HG02678 (cell line): Measurements from ENCODE around the gene NDUFC1.
"Not testable (repeated sequence)": the region's sequence is repeated elsewhere in the genome, so short reads cannot be mapped to it uniquely, and the experiment has no call there.

Source experiments
- ATAC-seq: cut with Tn5 transposase; IDR thresholded peaks from one replicate; pipeline ENCODE4 v1.9.1; 2021; ENCODE audit warnings: mild to moderate bottlenecking, moderate library complexity; ENCODE audit not compliant: unreplicated experiment

NDUFC1 gene

DNA sequence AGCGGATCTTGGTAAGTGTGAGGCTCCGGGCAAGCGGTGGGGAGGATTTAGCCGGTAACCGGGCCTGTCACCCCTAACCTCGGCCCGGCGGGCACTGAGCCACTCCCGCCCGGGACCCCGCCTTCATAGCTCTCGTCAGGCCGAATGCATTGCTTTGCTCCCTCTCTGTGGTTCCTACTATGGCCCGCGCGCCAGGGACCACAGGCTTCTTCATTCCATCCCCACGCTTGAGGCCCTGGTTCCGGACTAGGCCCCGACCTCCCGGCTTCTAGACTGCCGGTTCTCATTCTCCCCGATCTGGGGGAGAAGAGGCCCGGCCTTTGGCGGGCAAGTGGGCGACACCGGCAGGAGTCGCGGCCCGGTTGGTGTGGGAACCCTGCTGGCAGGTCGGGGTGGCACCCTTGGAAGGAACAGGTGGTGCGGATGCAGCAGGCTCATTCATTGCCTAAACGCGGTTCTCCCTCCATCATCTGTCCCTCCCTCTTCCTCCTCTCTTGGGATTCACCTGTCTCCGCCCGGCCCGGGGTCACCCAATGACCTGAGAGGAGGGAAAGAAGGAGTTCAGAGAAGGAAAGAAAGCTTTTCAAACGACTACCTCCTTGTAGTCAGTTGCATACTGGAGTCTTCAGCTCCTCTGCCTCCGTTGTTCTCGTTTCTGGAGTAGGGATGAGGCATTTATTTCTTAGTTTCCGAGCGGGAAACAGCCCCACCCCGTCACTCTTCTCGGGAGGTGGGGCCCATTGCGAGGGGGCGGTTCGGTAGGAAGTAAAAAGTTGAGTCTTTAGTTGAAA, at the start of gene NDUFC1:
Gene NDUFC1 (minus strand): TSS at position 657 of the 791 bp plus-strand sequence. CDS start 6,679 bp downstream, outside the sequence.
- ATAC-seq: peak; percentile 35

GRCh38 chr4:139337612-139338011, 35.3 kb upstream of the NDUFC1 start:
- ATAC-seq: no peak

- ATAC-seq: no peak
These were observed 30.8 kb upstream of the NDUFC1 start for GRCh38 chr4:139333046-139333445.

DNA sequence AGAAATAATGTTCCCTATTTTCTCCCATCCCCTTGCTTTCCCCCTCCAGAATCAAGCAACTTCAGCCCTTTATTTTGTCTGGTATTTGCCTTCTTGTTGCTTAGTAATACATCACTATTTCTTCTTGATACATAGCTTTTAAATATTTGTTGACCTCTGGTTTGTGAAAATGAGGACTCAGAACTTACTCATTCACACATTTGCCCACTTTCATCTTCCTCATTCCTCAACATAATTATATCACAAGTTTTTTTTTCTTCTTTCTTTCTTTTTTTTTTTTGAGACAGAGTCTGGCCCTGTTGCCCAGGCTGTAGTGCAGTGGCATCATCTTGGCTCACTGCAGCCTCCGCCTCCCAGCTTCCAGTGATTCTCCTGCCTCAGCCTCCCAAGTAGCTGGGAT, 28.9 kb upstream of the NDUFC1 start:
- no peak for ATAC-seq

DNA sequence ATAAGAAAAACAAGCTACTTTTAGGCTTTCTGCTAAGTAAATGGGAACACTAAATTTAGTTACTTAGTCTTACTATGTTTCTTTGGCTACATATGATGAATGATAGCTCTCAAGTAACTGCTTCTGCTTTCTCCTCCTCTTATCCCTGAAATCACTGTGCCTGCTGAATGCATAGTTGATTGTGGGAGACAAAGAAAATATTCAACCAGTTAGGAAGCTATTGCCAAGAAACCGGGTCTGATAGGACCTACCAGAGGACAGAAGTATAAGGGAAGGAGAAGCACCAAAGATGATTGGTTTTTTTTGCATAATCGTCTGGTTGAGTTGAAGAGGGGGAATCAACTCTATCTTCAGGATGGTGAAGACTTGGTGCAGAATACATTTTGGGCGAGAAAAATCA, 28.0 kb upstream of the NDUFC1 start:
- no peak for ATAC-seq

DNA sequence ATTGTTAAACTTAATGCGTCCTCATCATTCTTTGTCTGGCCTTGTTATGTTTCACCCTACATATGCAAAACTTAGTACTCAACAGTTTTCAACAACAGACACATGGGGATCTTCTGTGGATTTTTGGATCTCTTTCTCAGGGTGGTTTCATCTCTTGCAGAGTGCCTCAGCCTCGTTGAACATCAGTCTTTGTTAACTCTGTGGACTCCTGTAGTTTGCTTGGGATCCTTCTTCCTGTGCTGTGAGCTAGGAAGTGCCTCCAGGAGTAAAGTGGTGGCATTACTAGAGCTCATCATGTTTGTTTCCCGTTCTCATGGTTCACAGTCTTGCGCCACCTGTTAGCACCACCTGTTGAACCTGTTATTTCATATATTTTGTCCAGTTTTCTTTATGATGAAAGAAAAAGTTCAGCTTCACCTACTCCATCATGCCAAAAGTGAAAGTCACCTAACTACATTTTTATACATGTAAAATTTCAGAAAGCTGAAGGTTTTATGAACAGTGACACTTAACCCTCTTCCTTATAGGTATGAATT, 27.5 kb upstream of the NDUFC1 start:
- ATAC-seq: no peak

DNA sequence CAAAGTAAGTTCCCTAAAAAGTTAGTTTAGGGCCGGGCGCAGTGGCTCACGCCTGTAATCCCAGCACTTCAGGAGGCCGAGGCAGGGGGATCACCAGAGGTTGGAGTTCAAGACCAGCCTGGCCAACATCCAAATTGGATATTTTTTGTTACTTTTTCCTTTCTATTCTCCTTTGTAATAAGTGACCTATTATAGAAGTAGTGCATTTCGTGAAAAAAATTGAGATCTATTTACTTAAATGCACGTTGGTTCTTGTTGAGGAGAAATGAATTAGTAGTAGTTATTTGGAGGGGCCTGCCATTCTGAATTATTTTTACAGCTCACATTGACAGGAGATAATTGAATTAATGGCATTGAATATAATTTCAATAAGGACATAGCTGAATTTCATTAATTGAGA, 22.3 kb upstream of the NDUFC1 start:
- no peak for ATAC-seq

DNA sequence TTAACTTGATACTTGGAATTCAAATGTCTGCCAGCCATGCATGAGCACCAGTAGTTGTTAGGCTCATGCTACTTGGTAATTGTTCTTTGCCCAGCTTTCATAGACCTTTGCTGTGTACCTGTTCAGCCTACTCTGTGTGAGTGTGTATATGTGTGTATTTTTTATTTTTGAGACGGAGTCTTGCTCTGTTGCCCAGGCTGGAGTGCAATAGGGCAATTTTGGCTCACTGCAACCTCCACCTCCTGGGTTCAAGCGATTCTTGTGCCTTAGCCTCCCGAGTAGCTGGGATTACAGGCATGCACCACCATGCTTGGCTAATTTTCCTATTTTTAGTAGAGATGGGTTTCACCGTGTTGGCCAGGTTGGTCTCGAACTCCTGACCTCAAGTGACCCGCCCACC, 20.3 kb upstream of the NDUFC1 start:
- ATAC-seq: not testable (repeated sequence)

DNA sequence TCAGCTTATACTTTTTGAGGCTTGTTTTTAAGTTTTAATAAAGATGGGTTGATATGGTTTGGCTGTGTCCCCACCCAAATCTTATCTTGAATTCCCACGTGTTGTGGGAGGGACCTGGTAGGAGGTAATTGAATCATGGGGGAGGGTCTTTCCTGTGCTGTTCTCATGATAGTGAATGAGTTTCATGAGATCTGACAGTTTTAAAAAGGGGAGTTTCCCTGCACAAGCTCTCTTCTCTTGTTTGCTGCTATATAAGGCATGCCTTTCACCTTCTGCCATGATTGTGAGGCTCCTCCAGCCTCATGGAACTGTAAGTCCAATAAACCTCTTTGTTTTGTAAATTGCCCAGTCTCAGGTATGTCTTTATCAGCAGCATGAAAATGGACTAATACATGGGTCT, 19.8 kb upstream of the NDUFC1 start:
- not testable (repeated sequence) for ATAC-seq

GRCh38 chr4:139319571-139319970, 17.3 kb upstream of the NDUFC1 start:
- ATAC-seq: no peak

GRCh38 chr4:139317635-139318034, 15.4 kb upstream of the NDUFC1 start:
- no peak for ATAC-seq

DNA sequence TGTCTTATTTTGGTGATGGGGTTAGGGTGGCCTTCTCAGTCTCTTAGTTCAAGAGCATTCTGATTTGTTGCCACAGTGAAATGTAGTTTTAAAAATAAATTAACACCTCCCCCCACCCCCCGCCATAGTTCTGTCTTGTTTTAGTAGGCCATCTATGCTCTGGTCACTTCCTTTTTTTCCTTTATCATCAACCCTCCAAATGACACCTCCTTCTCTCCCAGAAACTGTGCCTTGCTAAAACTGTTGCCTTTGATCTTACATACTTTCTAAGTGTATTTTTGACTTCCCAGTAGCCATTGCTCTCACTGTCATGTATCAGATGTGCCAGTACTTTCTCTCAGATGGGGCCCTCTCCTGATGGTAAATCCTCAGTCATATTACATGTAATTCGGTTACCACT, 14.5 kb upstream of the NDUFC1 start:
- no peak for ATAC-seq

- ATAC-seq: peak; percentile 72
These were observed 13.0 kb upstream of the NDUFC1 start for GRCh38 chr4:139315221-139315675.

GRCh38 chr4:139314047-139314800, 11.9 kb upstream of the NDUFC1 start:
- ATAC-seq: no peak

DNA sequence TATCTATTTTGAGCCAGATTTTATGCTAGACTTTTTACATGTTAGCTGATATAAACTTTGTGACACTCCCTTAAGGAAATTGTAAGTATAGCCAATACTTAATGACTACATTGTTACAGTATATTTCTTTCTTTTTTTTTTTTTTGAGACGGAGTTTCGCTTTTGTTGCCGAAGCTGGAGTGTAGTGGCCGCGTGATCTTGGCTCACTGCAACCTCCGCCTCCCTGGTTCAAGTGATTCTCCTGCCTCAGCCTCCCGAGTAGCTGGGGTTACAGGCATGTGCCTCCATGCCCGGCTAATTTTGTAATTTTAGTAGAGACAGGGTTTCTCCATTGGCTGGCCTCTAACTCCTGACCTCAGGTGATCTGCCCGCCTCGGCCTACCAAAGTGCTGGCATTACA, 11.1 kb upstream of the NDUFC1 start:
- ATAC-seq: not testable (repeated sequence)

GRCh38 chr4:139312552-139313332, 10.5 kb upstream of the NDUFC1 start:
- no peak for ATAC-seq

DNA sequence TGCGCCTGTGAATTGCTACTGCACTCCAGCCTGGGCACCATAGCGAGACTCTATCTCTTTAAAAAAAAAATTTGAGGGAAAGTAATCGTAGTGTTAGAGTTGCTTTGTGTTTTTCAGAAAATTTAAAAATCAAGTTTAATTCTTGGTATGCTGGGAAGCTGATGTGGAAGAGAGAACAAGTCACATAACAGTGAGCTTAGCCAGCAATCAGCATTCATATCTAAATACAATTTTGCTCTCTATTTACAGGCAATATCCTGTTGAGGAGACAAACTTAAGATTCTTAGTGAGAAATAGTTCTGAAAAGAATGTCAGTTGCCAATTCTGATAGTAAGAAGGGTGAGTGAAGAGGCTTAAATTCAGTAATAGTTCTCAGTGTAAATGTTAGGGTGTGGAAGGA, 9.6 kb upstream of the NDUFC1 start:
- no peak for ATAC-seq

DNA sequence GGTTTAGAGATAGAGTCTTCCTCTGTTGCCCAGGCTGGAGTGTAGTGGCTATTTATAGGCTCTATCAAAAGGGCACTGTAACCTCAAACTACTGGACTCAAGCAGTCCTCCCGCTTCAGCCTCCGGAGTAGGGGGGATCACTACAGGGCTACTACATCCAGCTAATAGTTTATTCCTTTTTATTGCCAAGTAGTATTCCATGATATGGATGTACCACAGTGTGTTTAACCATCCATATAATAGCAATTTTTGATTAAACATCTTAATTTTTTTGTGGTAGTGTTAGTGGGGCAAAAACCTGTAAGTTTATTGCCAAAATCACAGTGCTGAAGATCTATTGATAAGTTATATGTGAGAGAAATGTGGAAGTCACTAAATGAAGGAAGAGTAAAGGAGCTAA, 2.6 kb upstream of the NDUFC1 start:
- ATAC-seq: no peak

DNA sequence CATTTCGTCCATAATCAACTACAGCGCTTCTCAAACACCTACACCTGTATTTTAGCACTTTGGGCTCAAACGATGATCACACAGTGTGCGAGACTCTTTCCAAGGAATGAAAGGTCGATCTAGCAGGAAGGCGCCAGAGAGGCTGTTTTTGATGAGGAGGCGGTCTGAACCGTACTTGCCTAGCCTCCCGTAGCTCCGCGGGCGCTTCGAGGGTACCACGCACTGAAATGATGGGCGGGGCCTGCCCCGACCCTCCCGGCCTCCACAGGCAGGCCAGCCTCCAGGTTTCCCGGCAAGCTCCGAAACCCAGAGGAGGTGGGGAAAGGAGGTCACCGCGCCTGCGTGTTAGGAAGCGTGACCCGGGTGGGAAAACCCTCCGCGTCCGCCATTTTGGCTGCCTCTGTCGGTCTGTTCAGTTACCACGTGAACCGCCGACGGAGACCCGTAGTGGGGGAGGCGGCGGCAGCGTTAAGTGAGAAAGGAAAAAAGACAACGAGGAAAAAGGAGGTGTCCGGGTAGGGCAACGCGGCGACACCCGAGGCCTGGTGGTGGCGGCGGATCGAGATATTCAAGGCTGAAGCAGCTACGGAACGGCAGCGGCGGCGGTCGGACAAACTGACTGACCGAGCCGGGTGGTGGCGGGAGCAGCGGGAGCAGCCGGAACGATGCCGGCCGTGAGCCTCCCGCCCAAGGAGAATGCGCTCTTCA, 1.0 kb downstream of the NDUFC1 start, which contains the start of gene NAA15:
Gene NAA15 (plus strand): TSS at position 393 of the 708 bp plus-strand sequence. CDS start 273 bp downstream, at position 666.
- peak; percentile 85 for ATAC-seq

DNA sequence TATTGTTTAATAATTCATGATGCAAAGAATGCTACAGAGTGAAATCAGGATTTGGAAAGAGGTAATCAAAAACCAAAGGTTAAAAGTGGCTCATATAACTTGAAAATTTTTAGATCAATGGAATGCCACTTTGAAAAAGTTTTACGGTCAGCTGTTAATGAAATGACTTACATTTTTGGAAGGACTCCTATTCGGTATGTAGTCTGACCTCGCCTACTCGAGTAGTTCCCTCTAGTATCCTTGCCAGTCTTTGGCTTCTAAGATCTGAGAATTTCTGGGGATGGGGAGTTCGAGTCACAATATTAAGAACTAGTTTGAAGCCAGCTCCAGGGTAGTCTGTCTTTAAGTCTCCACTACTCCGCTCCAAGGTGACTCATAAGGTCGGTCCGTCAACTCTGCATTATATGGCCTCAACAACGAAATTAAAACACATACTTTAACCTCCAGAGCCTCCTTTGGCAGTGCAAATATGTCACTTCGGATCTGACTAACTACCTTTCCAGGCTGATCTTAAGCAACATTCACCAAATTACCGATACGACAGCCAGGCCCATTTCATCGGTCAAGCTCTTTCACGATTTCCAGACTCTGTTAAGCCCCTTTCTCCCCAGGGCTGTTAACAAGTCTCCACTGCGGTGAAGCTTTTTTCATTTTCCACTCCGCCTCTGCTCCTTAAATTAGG, 1.7 kb downstream of the NDUFC1 start:
- ATAC-seq: peak; percentile 11
